K562 (cell line): ENCODE results near the gene FAM171A1. TPM values are rescaled to one million over a fixed set of nuclear protein-coding genes. Genes with fewer than 3 reads are reported as not detected.
A peak's percentile ranks its signal among the peaks of the same experiment; 100 is the strongest.

Source experiments
- ARID1B ChIP-seq: fragments of 450-650 bp; IDR thresholded peaks from 2 replicates; pipeline ENCODE4 v1.6.1; 2016; ENCODE audit warnings: antibody characterized with exemption, mild to moderate bottlenecking, inconsistent platforms
- CBFA2T2 ChIP-seq: fragments of 450-650 bp; conservative IDR thresholded peaks from 2 replicates; pipeline ENCODE4 v1.6.1; 2017; ENCODE audit warnings: mild to moderate bottlenecking
- FOXJ2 ChIP-seq: fragments of 200-800 bp; sonication (Bioruptor generic); IDR thresholded peaks from 2 replicates; pipeline ENCODE4 v1.6.1; 2016; ENCODE audit warnings: missing genetic modification characterization, missing compliant biosample characterization
- LARP7 ChIP-seq: fragments of 450-650 bp; IDR thresholded peaks from 2 replicates; pipeline ENCODE4 v1.6.1; 2016
- MGA ChIP-seq: fragments of 450-650 bp; IDR thresholded peaks from 2 replicates; pipeline ENCODE4 v1.6.1; 2016; ENCODE audit warnings: mild to moderate bottlenecking, moderate library complexity
- NRF1 ChIP-seq, 2 experiments: fragments of 450-650 bp; IDR thresholded peaks in 1 of 2; conservative IDR thresholded peaks in 1 of 2; 2 replicates each; pipeline ENCODE4 v1.6.1; 2014; ENCODE audit warnings: mild to moderate bottlenecking in 2 of 2
- POLR3G ChIP-seq: IDR thresholded peaks from 2 replicates; pipeline ENCODE4 v1.6.1; 2011; ENCODE audit not compliant: insufficient read length, insufficient replicate concordance; ENCODE audit errors: extremely low read depth
- PRDM10 ChIP-seq: fragments of 450-650 bp; IDR thresholded peaks from 2 replicates; pipeline ENCODE4 v1.6.1; 2018; ENCODE audit not compliant: partially characterized antibody
- ZNF263 ChIP-seq: sonication (generic); formaldehyde crosslinking; IDR thresholded peaks from 2 replicates; pipeline ENCODE4 v1.8.0; 2022; ENCODE audit warnings: mild to moderate bottlenecking, missing genetic modification reagents, borderline replicate concordance
- ZNF395 ChIP-seq: fragments of 200-800 bp; sonication (Bioruptor generic); IDR thresholded peaks from 2 replicates; pipeline ENCODE4 v1.6.1; 2017; ENCODE audit warnings: missing genetic modification characterization, missing compliant biosample characterization
- ZNF445 ChIP-seq: fragments of 250-450 bp; sonication (Bioruptor Pico); IDR thresholded peaks from 2 replicates; pipeline ENCODE4 v1.4.0; 2020; ENCODE audit warnings: low read depth, mild to moderate bottlenecking, moderate library complexity
- polyA plus RNA-seq, 8 experiments: library from polyadenylated mRNA; depleted of rRNA in 4 of 8; stranded (reverse) in 5 of 8; unstranded in 3 of 8; fragments of >200 nt; fragmentation: Nextera tagmentation in 2 of 8; fragmentation: Illumina TruSeq in 1 of 8; extraction: Ambion mirVana in 2 of 8; extraction: Trizol in 1 of 8; gene quantifications; 2 replicates each; pipeline versions ENCODE4 v1.2.1 to v1.2.3, GENCODE V29; 2011 to 2014; ENCODE audit warnings: inconsistent platforms in 1 of 8, missing spikeins in 1 of 8
- total RNA-seq, 7 experiments: library from RNA; depleted of rRNA in 6 of 7; stranded (reverse); fragments of >200 nt in 6 of 7; fragmentation: Illumina TruSeq in 2 of 7; extraction: Trizol in 2 of 7; gene quantifications; 2 replicates each; pipeline versions ENCODE4 v1.2.1 to v1.2.3, GENCODE V29; 2011 to 2021; ENCODE audit warnings: low replicate concordance in 1 of 7

FAM171A1 gene
- total and polyA plus RNA-seq, 9 of the 15 experiments (the other 6 are each of a cell fraction or from before 2014, with no cell fraction given), result 0.51 to 8.2 (median 4.8) TPM

- TF ChIP-seq MGA (0 out of 2 replicates have a peak, but pooled peaks have one; percentile 41), NRF1 (conservative IDR thresholded peaks at IDR 0.05 in 1 of 2, IDR thresholded peaks at IDR 0.05 in 1 of 2) (no peak), POLR3G (no peak), LARP7 (no peak), CBFA2T2 (peak; percentile 25; the same call in 1 of the 2 replicates), ARID1B (peak; percentile 85), ZNF395 (CRISPR knock-in tag) (peak; percentile 74), ZNF263 (CRISPR knock-in tag) (no peak), ZNF445 (CRISPR knock-in tag) (0 out of 2 replicates have a peak, but pooled peaks have one; percentile 21), PRDM10 (peak; percentile 11), FOXJ2 (no peak)
These were observed 45.7 kb downstream of the FAM171A1 start (continued) for GRCh38 chr10:15325243-15325943.
